ENCODE results near the gene TGFBRAP1.

The TGFBRAP1 gene

GRCh38 chr2:105235388-105236059 lies 94.0 kb downstream of the TGFBRAP1 start:
- DNase-seq, result peak; percentile 67

- DNase-seq, result no peak
These were observed 98.3 kb downstream of the TGFBRAP1 start for GRCh38 chr2:105231232-105231619.

GRCh38 chr2:105224444-105224843 lies 105.1 kb downstream of the TGFBRAP1 start:
- no peak for DNase-seq

GRCh38 chr2:105220604-105221003 lies 108.9 kb downstream of the TGFBRAP1 start:
- no peak for DNase-seq

DNA sequence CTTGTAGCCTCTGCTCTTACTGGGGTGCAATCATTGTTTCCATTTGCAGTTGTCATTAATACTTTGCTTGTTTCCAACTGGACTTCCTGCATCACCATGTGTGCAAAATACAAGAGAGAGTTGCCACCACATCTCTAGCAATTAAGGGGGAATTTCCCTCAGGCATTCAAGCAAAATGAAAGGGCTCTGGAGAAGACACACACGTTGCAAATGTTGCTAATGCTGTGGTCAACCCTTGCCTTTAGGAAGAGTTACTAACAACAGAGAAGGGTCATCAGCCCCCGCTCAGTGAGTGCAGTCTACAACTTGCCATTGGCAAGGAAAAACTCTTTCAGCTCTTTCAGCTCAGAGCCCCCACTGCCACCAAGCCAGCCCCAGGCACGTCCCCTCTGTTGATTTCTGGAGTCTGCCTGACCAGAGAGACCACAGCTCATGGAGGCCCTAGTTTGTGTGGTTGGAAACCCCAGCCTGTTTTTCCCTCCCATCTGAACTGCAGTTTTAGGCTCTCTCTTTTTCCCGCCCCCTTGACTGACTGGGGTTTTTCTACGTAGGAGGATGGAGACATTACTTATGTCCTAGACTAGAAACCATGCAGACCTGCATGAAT lies 113.8 kb downstream of the TGFBRAP1 start:
- DNase-seq, result no peak
